ENCODE results near the gene KLHDC3.
"Not testable (repeated sequence)": the region's sequence is repeated elsewhere in the genome, so short reads cannot be mapped to it uniquely, and the experiment has no call there.

Gene KLHDC3

DNA sequence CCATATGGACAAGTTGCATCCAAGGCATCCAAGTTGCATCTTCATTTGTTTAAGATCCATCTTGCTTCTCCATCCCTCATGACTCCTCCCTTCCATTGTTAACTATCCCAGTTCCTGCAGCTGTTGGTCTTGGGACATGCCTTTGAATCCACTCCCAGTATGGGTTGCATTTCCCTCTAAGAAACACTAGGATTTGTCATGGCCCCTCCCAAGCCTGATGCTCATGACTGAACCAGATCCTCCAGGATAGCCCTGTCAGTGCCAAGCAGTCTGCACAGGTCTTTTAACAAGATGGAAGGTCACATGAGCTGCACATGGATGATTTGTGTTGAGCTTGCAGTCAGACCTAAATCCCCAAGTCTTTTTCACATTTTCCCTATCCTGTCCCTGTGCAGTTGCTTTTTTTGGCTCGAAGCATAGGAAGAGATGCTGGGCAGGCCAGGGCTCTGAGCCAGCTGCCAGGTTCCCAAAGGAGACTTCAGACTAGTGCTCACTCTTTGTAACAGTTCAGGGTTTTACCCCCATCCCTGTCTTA lies 25.5 kb upstream of the KLHDC3 start:
- no peak for DNase-seq

DNA sequence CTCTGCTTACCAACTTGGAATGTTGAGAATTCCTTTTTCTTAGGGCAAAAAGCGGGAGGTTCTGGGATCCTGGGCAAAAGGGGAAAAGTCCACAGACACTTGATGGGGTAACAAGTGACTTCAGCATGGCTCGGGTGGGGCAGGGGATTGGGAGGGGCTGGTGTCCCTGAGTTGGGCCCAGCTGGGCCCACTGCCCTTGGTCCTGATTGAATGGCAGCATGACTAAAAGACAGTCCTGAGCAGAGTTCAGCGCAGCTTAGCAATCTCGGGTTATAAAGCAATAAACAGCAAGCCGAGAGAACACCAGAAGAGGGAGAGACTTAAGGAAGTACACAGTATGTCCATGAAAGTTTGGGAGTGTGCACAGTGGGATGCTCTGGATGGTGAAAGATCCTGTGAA lies 24.1 kb upstream of the KLHDC3 start:
- no peak for DNase-seq

DNA sequence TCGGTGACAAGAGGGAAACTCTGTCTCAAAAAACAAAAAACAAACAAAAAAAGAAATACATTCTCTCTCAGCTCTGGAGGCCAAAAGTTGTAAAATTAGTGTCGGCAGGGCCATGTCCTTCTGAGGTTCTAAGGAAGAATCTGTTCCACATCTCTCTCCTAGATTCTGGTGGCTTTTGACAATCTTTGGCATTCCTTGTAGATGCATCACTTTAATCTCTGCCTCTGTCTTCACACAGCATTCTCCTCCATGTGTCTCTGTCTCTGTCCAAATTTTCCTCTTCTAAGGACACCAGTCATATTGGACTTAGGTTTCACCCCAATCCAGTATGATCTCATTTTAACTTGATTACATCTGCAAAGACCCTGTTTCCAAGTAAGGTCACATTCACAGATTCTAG lies 20.6 kb upstream of the KLHDC3 start:
- DNase-seq: no peak

DNA sequence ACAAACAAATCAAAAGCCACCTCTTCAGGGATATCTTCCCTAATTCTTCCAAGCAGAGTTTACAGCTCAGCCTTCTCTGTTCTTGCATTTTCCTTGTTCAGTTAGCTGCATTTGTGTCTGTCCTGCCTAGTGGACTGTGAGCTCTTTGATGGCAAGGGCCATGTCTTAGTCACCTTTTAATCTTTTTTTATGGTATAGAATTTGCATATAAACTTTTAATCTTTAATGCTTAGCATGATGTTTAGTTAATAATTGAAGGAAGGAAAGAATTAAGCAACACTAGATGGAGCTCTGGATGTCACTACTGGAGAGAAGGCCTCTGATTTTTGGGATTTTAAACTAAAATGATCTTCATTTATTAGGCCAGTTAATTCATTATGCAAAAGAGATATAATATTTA lies 17.5 kb upstream of the KLHDC3 start:
- no peak for DNase-seq

DNA sequence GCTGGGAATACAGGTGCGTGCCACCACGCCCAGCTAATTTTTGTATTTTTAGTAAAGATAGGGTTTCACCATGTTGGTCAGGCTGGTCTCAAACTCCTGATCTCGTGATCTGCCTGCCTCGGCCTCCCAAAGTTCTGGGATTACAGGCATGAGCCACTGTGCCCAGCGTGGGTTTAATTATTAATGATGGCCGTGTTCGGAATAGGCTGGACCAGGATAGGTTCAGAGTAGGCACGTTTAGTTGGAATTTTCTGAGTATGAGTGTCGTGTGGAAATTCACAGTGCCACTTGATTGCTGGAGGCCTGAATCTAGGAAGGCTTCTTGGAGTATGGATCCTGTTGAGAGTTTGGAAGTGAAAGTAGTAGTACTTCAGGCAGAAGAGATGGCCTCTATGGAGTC lies 15.8 kb upstream of the KLHDC3 start:
- not testable (repeated sequence) for DNase-seq

DNA sequence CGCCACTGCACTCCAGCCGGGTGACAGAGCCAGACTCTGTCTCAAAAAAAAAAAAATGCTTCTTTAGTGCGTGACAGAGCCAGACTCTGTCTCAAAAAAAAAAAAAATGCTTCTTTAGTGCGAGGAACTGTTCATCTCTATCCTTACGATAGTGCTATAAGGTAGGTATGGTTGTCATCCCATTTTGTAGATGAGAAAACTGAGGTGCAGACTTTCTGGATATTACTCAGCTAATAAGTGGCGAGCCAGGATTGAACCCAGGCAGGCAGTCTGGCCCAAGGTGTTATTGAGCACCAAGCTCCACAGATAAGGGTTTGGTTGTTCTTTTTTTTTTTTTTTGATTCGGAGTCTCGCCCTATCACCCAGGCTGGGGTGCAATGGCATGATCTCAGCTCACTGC lies 12.2 kb upstream of the KLHDC3 start:
- no peak for DNase-seq

DNA sequence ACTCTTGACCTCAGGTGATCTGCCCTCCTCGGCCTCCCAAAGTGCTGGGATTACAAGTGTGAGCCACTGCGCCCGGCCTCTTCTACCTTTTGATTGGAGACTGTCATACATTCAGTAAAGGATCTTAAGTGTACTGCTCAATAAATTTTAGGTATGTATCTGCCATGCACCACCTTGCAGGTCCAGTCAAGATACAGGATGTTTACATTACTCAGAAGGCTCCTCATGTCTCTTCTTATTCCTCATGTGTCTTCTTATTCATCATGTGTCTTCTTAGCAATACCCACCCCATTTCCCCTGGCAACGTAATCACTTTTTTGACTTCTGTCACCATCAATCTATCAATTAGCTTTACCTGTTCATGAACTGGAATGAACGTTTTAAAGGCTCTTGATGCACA lies 8.2 kb upstream of the KLHDC3 start:
- DNase-seq: no peak

DNA sequence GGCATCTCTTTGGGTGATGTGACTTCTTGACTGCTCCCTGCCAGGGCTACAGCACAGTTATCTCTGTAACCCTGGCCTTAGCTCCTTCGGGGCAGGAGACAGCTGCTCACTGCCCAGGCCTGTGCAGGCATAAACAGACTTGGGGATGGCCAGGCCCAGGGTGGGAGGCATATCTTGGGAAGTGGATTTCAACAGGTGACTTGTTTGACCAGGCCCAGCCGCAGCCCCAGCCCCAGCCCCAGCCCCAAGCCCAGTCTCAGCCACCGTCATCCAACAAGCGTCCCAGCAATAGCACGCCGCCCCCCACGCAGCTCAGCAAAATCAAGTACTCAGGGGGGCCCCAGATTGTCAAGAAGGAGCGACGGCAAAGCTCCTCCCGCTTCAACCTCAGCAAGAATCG lies 7.8 kb upstream of the KLHDC3 start:
- DNase-seq: no peak

DNA sequence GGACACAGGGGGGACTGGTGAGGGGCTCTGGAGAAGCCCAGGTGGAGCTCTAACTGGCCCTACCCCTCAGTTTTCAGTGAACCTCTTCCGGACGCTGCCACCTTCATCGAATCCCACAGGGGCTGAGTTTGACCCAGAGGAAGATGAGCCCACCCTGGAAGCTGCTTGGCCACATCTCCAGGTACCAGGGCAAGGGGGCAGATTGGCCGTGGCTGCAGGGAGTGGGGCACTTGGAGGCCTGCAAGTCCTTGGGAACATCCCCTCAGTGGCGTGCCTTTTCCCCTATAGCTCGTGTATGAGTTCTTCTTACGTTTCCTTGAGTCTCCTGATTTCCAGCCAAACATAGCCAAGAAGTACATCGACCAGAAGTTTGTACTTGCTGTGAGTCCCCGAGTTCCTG lies 6.9 kb upstream of the KLHDC3 start:
- DNase-seq: no peak

DNA sequence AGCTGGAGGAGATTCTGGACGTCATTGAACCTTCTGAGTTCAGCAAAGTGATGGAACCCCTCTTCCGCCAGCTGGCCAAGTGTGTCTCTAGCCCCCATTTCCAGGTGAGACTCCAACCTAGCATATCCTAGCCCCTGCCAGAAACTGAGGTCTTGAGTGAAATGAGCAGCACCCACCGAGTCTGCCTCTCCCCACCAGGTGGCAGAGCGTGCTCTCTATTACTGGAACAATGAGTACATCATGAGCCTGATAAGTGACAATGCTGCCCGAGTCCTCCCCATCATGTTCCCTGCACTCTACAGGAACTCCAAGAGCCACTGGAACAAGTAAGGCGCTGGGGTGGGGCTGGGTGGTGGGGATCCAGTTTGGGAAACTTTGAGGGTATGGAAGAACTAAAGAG lies 4.9 kb upstream of the KLHDC3 start:
- peak; percentile 20 to 30 for DNase-seq

DNA sequence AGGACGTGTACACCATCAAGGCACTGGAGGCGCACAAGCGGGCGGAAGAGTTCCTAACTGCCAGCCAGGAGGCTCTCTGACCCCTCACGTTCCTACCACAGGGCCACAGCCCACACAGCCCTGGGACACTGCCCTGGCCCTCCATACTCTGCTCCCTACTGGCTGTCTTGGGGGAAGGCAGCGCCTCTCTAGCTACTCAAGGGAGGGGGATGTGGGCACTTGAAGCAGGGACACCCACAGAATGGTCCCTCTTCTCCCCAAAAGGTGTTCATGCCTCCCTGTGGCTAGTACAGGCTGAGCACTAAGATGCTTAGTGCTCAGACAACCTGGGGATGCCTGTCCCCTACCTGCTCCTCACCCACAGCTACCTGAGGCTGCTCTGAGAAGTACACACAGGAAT lies 2.8 kb upstream of the KLHDC3 start:
- no peak for DNase-seq

DNA sequence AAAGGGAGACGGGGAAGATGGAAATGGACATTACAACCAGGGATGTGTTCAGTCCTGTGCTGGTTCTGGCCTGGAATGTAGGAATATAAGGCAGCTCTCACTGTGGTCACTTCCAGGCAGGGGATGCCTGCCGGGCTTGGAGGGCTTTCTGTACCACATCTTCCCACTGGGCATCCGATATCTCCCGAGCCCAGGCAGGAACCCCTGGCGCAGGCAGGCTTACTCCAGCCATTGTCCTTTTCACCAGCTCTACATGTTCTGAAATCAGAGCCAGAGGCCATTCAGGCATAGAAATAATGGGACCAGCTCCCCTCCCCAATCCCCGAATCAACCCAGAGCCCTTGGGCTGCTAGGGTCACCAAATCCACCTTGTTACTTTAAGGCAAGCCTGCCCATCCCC lies 1.7 kb upstream of the KLHDC3 start:
- DNase-seq: no peak

DNA sequence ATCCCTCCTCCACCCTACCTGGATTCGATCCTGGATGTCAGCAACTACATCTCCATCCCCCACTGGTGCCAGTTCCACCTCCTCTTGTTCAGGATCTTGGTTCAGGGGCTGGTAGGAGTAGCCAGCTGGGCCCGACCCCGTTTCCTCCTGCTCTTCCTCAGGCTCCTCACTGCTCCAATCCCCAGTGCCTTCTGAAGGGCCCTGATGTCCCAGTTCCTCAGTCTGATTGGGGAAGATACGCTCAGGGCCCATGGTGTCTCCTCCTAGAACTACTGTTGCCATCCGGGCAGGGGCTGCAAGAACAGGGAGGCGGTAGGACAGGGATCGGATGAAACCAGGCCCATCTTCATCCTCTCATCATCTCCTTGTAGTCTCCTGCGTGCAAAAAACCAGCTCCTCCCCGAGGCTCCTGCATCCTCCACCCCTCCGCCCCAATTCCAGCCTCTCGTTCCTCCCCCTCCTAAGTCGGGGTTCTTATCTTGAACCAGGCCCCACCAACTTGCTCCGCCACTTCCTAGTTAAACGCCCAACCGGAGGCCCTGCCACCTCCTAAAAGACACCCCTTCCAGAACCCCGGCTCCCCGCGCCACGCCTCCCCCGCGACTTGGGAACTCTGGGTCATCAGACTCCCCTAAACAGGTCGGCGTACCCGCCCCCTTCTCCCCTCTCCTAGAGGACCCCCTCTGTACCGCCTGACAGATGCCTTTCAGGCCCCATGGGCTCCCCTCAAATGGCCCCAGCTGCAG lies 779 bp upstream of the KLHDC3 start:
- no peak for DNase-seq

DNA sequence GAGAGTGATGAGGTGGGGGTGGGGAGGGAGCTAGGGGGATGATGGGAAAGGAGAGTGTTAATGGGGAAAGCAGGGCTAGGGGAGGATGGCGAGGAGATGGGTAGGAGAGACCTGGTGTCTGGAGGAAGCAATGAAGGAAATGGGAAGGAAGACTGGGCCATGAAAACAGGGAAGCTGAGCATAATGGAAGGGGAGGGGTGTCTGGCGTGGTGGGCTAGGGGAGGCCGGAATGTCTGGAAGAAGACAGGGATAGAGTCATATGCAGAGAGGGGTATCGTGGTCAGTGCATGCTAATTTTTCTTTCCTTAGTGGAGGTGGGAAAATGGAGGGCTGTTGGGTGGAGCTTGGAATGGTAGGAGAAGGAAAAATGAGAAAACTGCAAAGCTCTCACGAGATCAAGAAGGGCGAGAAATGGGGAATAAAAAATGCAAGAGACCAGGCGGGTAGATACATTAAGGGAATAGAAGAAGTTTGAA lies 423 bp downstream of the KLHDC3 start:
- DNase-seq: no peak

DNA sequence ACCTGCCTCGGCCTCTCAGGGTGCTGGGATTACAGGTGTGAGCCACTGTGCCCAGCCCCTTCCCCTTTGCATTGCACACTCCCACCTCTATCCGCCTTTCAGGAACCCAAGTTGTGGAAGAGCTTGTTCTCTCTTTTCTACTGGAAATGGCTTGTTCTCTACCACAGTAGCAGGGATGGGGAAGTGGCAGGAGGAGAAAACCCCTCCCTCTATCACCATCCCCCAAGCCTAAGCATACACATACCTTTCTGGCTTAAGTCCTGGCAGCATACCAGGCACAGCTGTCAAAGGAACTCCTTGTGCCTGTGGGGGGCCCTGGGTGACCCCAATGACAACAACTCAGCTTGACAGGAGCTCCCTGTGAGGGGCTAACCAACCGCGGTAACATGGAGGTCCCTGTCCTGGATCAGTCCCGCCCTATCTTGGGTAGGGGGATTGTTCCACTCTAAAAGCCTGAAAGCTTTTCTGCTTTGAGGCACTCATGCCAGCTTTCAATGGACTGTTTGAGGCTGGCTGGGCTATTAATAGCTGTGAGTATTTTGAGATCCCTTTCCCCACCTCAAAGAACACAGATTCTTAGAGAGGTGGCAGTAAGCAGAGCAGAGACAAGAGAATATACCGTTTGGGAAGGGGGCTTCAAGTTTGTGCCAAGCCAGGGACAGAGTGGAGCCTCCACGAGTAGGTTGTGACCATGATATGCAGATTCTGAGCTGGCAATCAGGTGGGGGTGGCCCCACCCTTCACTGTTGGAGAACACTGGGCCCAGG lies 2.3 kb downstream of the KLHDC3 start:
- no peak for DNase-seq

DNA sequence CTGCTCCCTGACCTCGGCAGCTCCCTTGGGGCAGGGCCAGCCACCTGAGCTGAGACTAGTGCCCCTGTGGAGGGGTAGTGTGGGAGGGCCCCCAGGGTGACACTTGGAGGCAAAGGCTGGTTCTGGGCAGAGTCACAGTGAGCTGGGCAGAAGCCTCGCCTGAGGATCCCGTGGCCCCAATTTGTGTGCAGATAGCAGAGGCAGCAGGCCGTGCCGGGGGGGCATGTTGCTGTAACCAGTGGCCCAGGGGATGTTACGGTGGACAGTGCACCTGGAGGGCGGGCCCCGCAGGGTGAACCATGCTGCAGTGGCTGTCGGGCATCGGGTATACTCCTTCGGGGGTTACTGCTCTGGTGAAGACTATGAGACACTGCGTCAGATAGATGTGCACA lies 2.9 kb downstream of the KLHDC3 start:
- no peak for DNase-seq

DNA sequence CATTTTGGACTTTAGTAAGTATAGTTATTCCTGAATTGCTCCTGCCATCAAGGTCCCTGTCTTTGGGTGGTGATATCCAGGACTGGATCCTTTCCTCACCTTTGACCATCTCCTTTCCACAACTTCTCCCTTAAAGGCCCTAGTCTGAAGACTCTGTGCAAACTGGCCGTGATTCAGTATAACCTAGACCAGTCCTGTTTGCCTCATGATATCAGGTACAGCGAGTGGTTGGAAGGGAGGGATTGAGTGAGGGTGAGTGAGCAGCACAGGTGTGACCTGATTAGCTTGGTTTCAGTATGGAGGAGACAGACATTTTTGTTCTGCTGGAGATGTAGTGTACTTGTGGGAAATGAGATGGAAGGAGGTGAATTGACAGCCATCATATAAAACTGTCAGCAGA lies 5.1 kb downstream of the KLHDC3 start:
- DNase-seq: no peak

DNA sequence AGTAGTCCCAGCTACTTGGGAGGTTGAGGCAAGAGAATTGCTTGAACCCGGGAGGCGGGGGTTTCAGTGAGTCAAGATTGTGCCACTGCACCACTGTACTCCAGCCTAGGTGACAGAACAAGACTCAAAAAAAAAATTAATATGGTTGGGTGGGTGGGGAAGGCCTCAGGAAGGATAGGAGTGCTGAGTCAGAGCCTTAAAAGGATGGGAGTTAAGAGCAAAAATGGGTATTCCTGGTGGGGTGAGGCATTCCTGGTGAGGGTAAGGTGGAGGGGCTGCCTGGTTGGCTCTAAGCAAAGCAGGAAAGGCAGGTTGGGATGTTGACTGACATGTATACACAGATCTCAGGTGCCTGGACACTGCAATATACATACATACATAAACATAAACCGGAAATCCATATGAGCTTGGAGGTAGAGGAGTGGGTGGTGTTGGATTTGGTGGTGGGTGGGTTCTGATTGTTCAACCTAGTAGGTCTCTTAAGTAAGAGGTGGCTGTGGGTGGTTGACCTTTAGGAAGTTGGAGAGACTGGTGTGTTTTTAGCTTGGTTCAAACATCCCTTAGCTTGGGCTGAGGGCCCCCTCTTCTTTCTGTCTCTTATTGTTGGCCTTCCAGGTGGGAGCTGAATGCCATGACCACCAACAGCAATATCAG lies 6.1 kb downstream of the KLHDC3 start:
- no peak for DNase-seq

DNA sequence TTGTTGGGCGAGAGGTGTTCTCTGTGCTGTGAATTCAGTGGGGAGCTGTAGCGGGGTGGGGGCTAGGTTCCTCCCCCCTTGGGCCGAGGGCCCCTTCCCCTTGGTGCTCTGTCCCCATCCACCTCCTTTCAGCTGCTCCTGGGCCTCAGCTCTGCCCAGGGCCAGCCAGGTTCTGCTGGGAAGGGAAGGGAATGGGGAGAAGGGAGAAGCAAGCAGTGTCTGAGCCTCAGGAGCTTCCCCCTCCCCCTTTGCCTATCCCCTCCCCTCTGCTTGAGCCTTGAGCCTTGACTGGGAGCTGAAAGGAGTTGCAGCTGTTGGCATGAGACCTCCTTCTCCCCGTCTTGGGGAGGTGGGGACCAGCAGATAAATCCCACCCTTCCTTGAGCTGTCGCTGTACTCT lies 6.8 kb downstream of the KLHDC3 start:
- no peak for DNase-seq

DNA sequence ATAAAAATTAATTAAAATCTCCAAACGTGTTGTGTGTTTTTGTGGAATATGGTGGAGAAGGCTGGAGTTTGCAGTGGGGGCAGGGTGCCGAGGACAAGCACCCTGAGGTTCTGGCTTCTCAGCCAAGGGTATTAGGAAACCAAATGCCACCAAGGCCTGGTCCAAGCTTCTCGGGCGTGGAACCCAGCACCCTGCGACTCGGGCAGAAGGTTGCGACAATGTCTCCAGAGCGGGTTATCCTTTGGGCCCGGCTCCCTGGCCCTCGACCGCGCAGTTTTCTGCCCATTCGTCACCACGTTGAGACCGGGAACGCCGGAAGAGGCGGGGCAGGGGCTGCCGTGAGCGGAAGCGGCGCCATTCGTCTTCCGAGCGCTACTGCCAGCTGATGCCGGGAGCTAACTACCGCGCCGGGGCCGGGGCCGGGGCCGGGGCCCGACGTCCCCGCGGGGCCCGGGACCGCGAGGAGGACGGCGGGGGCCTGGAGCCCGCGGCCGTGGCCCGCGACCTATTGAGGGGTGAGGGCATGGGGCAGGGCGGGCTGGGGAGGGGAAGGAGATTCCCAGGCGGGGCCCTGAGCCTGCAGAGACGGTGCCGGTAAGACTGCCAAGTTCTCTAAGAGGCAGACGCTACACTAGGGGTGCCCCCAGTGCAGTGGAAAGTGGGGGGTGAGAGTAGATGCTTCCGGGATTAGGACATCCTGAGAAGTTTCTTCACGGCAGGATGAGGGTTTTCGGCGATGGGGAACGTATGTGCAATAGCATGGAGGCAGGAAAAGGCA lies 7.4 kb downstream of the KLHDC3 start, which contains the start of gene RRP36:
TSS of gene RRP36 (plus strand) at position 354 of the 778 bp plus-strand sequence. CDS start at position 386, 32 bp downstream.
- peak; percentile 71 to 75 for DNase-seq

DNA sequence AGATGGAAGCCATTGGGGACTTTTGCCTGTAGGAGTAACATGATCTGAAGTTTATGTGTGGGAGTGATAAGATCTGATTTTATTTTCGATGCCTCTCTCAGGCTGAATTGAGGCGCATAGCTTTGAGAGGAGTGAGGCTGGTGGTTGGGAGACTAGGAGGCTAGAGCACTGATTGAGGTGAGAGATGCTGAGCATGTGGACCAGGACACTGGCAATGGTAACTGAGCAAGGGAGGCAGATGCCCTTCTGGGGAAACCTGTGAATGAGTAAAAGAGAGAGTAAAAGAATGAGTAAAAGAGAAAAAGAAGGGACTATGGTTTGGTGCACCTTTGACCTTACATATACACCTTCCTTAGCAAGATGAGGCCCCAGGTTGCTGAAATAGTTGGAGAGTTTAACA lies 10.4 kb downstream of the KLHDC3 start:
- DNase-seq: no peak

DNA sequence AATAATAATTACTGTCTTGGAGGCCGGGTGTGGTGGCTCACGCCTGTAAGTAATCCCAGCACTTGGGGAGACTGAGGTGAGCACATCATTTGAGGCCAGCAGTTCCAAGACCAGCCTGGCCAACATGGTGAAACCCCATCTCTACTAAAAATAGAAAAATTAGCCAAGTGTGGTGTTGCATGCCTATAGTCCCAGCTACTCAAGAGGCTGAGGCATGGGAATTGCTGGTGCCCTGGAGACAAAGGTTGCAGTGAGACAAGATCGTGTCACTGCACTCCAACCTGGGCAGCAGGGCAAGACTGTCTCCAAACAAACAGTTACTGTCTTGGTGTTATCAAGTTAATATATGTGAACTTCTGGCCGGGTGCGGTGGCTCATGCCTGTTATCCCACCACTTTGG lies 12.3 kb downstream of the KLHDC3 start:
- DNase-seq: no peak

DNA sequence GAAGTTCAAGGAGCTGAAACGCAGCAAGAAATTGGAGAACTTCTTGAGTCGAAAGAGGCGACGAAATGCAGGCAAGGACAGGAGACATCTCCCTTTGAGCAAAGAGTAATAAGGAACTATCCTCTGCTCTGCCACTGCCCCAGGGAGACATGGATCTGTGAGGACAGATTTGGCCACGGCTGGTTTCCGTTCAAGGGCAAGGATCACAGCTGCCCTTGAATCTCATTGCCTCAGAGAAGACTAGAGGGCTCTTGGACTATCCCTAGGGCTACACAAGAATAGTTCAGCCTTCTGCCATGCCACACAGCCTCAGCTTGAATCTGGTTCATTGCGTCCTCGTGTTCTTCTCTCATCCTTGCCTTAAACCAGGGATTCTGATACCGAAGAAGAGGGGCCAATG lies 15.1 kb downstream of the KLHDC3 start:
- DNase-seq: no peak

Data from stimulated activated CD4-positive, alpha-beta T cell treated with anti-CD3 and anti-CD28 coated beads, Interleukin-4, amount 100 ng/mL, for 4 hours (primary cell).